Caco-2 (cell line): Measurements from ENCODE around the gene MTERF1. TPM values are rescaled to one million over a fixed set of nuclear protein-coding genes. Genes with fewer than 3 reads are reported as not detected.

Source experiments
- BruUV-seq: library from RNA; stranded (reverse); fragments of 400-500 nt; replicated peaks from 2 replicates; lab custom pipeline; 2021; lab: Mats Ljungman, UMichigan
- CTCF ChIA-PET: fragments of 300-600 bp; sonication (Branson Sonifier 250); formaldehyde crosslinking; loops from one replicate; lab custom pipeline; 2022; ENCODE audit warnings: antibody characterized with exemption; lab: Charles Lee
- POLR2A ChIA-PET: fragments of 300-600 bp; sonication (Branson Sonifier 250); formaldehyde crosslinking; loops from one replicate; lab custom pipeline; 2022; ENCODE audit warnings: antibody characterized with exemption; lab: Charles Lee
- DNase-seq, 2 experiments: peaks; one replicate each; pipeline versions ENCODE4 v3.0.0 to v3.0.0-alpha.2; 2020 to 2022
- H3K27me3 ChIP-seq: replicated peaks from 2 replicates; pipeline ENCODE4 v1.6.0; 2011; ENCODE audit warnings: low read length; ENCODE audit not compliant: control insufficient read depth, insufficient read depth
- H3K36me3 ChIP-seq: 2 replicates; pipeline ENCODE4 v1.5.1; 2011; ENCODE audit warnings: low read length; ENCODE audit not compliant: control insufficient read depth, insufficient read depth
- H3K4me1 ChIP-seq: fragments of 250-450 bp; sonication (Bioruptor Pico); 2 replicates; pipeline ENCODE4 v1.5.1; 2020; ENCODE audit warnings: mild to moderate bottlenecking
- H3K4me3 ChIP-seq: 2 replicates; pipeline ENCODE4 v1.5.1; 2011; ENCODE audit warnings: low read depth, mild to moderate bottlenecking, control low read depth, low read length
- H3K9me3 ChIP-seq: fragments of 250-450 bp; sonication (Bioruptor Pico); 2 replicates; pipeline ENCODE4 v1.5.1; 2020; ENCODE audit warnings: mild to moderate bottlenecking, moderate library complexity
- H3K27ac Mint-ChIP-seq: one replicate; pipeline ENCODE4 v1.8.0; 2022; ENCODE audit warnings: mixed read lengths; ENCODE audit not compliant: unreplicated experiment
- H3K27me3 Mint-ChIP-seq: one replicate; pipeline ENCODE4 v1.8.0; 2022; ENCODE audit warnings: mixed read lengths; ENCODE audit not compliant: insufficient read depth, unreplicated experiment
- H3K36me3 Mint-ChIP-seq: one replicate; pipeline ENCODE4 v1.8.0; 2022; ENCODE audit warnings: mild to moderate bottlenecking, mixed read lengths; ENCODE audit not compliant: insufficient read depth, unreplicated experiment
- H3K4me1 Mint-ChIP-seq: one replicate; pipeline ENCODE4 v1.8.0; 2022; ENCODE audit warnings: low read depth, mixed read lengths; ENCODE audit not compliant: unreplicated experiment
- H3K4me3 Mint-ChIP-seq: one replicate; pipeline ENCODE4 v1.8.0; 2022; ENCODE audit warnings: mild to moderate bottlenecking, moderate library complexity, mixed read lengths; ENCODE audit not compliant: unreplicated experiment
- H3K9me3 Mint-ChIP-seq: one replicate; pipeline ENCODE4 v1.8.0; 2022; ENCODE audit warnings: mixed read lengths; ENCODE audit not compliant: unreplicated experiment
- intact Hi-C: fragments of 100-400 bp; cut with micrococcal nuclease; formaldehyde crosslinking; loops from one replicate; pipeline ENCODE4 v1.10.0; 2022; ENCODE audit not compliant: unreplicated experiment
- total RNA-seq: library from RNA; stranded (reverse); gene quantifications from 2 replicates; pipeline ENCODE4 v1.2.3, GENCODE V29; 2022
- TF ChIP-seq, protein P1 (sequence below), 2 experiments: fragments of 200-600 bp in 1 of 2; IDR thresholded peaks; 1 replicate in 1 of 2; 2 replicates in 1 of 2; pipeline versions ENCODE4 v1.5.1 to v1.8.0; 2011 to 2022; ENCODE audit warnings: antibody characterized with exemption in 1 of 2, control low read depth in 1 of 2, inconsistent platforms in 1 of 2, low read depth in 1 of 2, low read length in 1 of 2, mild to moderate bottlenecking in 1 of 2, moderate library complexity in 1 of 2; ENCODE audit not compliant: insufficient read depth in 1 of 2, severe bottlenecking in 1 of 2, unreplicated experiment in 1 of 2

Gene MTERF1
- total RNA-seq, 1 experiment from 2014 or later, result 16.2 TPM

- ChIA-PET CTCF (no interaction called here), POLR2A (no interaction called here)
- H3K4me1 Mint-ChIP-seq, result peaks cover 6% of the 10 kb centered on the region
- H3K27ac Mint-ChIP-seq, result no peak overlapping the region
- no peaks in the 10 kb centered on the region for H3K36me3 Mint-ChIP-seq
- TF ChIP-seq, protein P1, sequence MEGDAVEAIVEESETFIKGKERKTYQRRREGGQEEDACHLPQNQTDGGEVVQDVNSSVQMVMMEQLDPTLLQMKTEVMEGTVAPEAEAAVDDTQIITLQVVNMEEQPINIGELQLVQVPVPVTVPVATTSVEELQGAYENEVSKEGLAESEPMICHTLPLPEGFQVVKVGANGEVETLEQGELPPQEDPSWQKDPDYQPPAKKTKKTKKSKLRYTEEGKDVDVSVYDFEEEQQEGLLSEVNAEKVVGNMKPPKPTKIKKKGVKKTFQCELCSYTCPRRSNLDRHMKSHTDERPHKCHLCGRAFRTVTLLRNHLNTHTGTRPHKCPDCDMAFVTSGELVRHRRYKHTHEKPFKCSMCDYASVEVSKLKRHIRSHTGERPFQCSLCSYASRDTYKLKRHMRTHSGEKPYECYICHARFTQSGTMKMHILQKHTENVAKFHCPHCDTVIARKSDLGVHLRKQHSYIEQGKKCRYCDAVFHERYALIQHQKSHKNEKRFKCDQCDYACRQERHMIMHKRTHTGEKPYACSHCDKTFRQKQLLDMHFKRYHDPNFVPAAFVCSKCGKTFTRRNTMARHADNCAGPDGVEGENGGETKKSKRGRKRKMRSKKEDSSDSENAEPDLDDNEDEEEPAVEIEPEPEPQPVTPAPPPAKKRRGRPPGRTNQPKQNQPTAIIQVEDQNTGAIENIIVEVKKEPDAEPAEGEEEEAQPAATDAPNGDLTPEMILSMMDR (IDR thresholded peaks at IDR 0.05; ENCODE audit: insufficient read depth in 1 of 2, low read depth in 1 of 2, low read length in 1 of 2, severe bottlenecking in 1 of 2, unreplicated experiment in 1 of 2), result no peak
- Histone ChIP-seq H3K27me3 (no peaks in the 10 kb centered on the region), H3K36me3 (no peaks in the 10 kb centered on the region), H3K4me1 (no peaks in the 10 kb centered on the region), H3K4me3 (no peak overlapping the region), H3K9me3 (no peaks in the 10 kb centered on the region)
- BruUV-seq, result no TSS peak
- H3K4me3 Mint-ChIP-seq, result no peak overlapping the region
- H3K9me3 Mint-ChIP-seq, result peaks cover 24% of the 10 kb centered on the region
- no peaks in the 10 kb centered on the region for H3K27me3 Mint-ChIP-seq
- no peak for DNase-seq
- intact Hi-C loops, result no loop called here
Observed at GRCh38 chr7:91847876-91848588, 32.5 kb downstream of the MTERF1 start.

- DNase-seq, result no peak
- BruUV-seq, result no TSS peak
- H3K27ac Mint-ChIP-seq, result no peak overlapping the region
- no peaks in the 10 kb centered on the region for H3K36me3 Mint-ChIP-seq
- intact Hi-C loops, result no loop called here
- H3K27me3 Mint-ChIP-seq, result no peaks in the 10 kb centered on the region
- Histone ChIP-seq H3K4me1 (no peaks in the 10 kb centered on the region), H3K9me3 (no peaks in the 10 kb centered on the region), H3K27me3 (no peaks in the 10 kb centered on the region), H3K36me3 (no peaks in the 10 kb centered on the region), H3K4me3 (no peak overlapping the region)
- peaks cover 6% of the 10 kb centered on the region for H3K4me1 Mint-ChIP-seq
- ChIA-PET POLR2A (no interaction called here), CTCF (no interaction called here)
- H3K9me3 Mint-ChIP-seq, result peaks cover 16% of the 10 kb centered on the region
- no peak overlapping the region for H3K4me3 Mint-ChIP-seq
- TF ChIP-seq, protein P1 (IDR thresholded peaks at IDR 0.05; ENCODE audit: insufficient read depth in 1 of 2, low read depth in 1 of 2, low read length in 1 of 2, severe bottlenecking in 1 of 2, unreplicated experiment in 1 of 2), result no peak
Observed at GRCh38 chr7:91847231-91847630, 33.3 kb downstream of the MTERF1 start.

GRCh38 chr7:91846436-91846835, 34.1 kb downstream of the MTERF1 start:
- POLR2A ChIA-PET, result no interaction called here
- CTCF ChIA-PET, result no interaction called here
- no peaks in the 10 kb centered on the region for H3K9me3 ChIP-seq
- no peak for DNase-seq
- H3K36me3 ChIP-seq, result no peaks in the 10 kb centered on the region
- intact Hi-C loops, result no loop called here
- Mint-ChIP-seq H3K9me3 (peaks cover 20% of the 10 kb centered on the region), H3K4me1 (peaks cover 6% of the 10 kb centered on the region), H3K4me3 (no peak overlapping the region), H3K36me3 (no peaks in the 10 kb centered on the region), H3K27ac (no peak overlapping the region), H3K27me3 (no peaks in the 10 kb centered on the region)
- no peak overlapping the region for H3K4me3 ChIP-seq
- TF ChIP-seq, protein P1 (IDR thresholded peaks at IDR 0.05; ENCODE audit: insufficient read depth in 1 of 2, low read depth in 1 of 2, low read length in 1 of 2, severe bottlenecking in 1 of 2, unreplicated experiment in 1 of 2), result no peak
- no peaks in the 10 kb centered on the region for H3K27me3 ChIP-seq
- no peaks in the 10 kb centered on the region for H3K4me1 ChIP-seq
- no TSS peak for BruUV-seq
